Stimulated activated naive CD4-positive, alpha-beta T cell (primary cell): ENCODE measurements around the gene ACOT12.
A peak's percentile ranks its signal among the peaks of the same experiment; 100 is the strongest.
"Not testable (repeated sequence)": the region's sequence is repeated elsewhere in the genome, so short reads cannot be mapped to it uniquely, and the experiment has no call there.

ENCODE experiments used
- DNase-seq, 6 experiments: peaks; one replicate each; lab custom pipeline; 2025; lab: John Stamatoyannopoulos, UW

Gene ACOT12

DNA sequence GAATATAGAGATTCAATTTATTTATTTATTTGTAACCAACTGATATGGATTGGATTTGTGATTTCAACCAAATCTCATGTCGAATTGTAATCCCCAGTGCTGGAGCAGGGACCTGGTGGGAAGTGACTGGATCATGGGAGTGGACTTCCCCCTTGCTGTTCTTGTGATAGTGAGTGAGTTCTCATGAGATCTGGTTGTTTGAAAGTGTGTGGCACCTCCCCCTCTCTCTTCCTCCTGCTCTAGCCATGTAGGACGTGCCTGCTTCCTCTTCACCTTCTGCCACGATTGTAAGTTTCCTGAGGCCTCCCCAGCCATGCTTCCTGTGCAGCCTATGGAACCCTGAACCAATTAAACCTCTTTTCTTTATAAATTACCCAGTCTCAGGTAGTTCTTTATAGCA lies 55.7 kb downstream of the ACOT12 start:
- not testable (repeated sequence) for DNase-seq

DNA sequence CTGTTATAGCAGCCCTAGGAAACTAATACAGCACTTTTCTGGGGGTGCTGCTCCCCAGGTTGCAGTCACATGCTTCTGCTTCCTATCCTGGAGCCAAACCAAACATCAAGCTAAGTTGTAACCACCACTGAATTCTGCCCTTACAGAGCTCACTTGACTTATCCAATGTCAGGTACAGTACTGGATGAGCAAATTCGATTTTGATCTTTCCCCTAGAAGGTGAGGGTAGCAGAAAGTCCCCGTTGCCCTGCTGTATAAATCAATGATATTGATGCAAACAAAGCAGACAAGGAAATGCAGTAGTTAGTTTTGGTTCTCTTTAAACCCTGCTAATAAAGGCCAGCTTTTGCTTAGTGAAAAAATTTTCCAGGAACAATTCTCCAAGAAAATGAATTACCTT lies 56.1 kb downstream of the ACOT12 start:
- no peak for DNase-seq

DNA sequence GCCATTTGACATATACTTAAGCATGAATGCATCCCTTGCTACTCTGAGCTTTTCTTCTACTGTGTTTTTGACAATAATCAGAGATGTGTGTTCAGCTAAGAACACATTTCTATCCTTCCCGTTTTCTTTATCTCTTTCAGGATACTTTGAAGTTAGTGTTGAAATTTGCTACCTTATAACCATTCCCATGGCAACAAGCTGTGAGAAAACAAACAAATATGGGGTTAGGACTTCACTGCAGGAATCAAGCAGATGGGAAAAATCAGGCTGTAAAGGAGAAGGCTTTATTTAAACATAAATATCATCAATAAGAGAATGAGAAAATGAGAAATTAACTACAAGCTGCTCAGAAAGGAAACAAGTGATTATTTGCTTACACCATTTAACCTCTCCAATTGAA lies 57.4 kb downstream of the ACOT12 start:
- DNase-seq: no peak

DNA sequence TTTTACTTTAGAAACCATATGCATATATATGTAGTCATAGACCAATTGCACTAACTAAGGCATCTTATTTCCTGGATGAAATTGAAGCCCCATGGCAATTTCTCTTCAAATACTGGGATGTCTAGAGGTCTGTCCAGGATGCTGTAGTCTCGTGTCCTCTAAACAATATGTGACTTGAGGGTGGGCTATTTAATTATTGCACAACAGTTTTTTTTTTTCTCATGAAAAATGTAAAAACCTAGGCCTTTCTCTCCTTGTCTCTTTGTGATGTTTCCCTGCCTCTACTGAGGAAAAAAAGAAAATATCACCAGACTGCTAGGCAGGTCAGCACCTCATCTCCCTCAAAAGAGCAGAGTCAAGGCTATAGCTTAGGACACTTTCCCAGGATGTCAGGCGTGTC lies 58.0 kb downstream of the ACOT12 start:
- no peak for DNase-seq

DNA sequence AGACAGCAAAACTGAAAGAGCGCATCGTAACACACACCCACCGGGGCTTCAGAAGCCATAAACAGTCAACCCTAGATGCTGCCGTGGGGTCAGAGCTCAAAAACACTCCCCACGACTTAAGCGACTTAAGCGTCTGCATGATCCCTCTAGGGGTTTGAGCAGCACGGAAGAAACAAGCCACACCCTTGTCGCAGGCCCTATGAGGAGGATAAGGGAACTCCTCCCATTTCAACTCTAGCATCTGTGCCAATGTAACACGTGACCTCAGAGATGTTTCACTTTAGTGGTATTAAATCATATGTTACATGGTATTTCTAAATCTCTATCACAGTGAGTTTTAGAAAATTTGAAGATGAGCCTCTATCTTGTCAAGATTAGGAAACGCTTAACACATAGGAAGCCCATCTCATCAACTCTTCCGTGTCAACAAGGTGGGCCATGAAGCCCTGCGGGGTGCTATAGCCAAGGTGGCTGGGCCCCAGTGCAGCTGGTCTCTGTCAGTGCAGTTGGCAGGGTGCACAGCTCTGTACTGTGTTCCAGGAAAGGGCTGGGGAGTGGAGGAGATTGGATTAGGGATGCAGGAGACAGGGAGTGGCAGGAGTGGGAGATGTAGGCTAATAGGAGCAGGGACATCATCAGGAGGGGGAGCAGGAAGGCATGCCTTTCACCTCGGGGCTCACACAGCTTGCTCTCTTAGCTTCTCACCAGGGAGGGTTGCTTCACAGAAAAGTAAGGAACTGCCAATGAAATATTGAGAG lies 59.5 kb downstream of the ACOT12 start:
- no peak for DNase-seq

DNA sequence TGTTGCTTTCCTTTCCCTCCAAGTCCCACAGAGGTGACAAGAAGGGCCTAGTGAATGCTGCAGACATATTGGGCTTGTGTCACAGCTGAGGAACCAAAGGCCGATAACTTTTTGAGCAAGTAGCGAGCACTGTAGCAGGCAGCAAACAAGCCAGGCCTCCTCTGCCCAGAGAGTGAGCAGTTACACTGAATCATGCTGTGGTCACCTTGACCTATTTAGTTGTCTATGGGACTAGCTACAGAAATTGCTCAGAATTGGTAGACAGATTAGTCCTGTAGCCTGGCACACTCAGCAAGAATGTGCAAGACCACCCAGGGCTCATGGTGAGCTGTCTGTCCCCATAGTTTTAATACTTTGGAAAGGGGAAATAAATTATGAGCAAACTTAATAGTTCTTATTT lies 67.4 kb downstream of the ACOT12 start:
- no peak for DNase-seq

DNA sequence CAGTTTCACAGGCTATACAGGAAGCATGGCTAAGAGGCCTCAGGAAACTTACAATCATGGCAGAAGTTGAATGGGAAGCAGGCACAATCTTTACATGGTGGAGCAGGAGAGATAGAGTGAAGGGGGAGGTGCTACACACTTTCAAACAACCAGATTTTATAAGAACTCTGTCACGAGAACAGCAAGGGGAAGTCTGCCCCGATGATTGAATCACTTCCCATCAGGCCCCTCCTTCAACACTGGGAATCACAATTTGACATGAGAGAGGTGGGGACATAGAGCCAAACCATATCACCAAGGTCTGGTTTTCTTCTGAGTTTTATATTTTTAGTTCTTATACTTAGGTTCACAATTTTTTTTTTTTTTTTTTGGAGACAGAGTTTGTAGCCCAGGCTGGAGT lies 76.4 kb downstream of the ACOT12 start:
- no peak for DNase-seq

DNA sequence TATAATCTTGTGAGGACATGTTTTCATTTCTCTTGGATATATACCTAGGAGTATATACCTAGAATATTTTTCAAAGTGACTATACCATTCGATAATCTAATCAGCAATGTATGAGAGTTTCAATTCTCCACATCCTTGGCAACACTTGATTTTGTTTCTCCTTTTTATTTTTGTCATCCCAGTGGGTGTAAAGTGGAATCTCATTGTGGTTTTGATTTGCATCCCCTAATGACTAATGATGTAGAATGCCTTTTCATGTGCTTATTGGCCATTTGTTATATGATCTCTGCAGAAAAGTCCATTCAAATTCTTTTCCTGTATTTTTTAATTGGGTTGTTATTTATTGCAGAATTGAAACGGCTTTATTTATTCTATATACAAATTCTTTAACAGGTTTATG lies 77.4 kb downstream of the ACOT12 start:
- DNase-seq: no peak

DNA sequence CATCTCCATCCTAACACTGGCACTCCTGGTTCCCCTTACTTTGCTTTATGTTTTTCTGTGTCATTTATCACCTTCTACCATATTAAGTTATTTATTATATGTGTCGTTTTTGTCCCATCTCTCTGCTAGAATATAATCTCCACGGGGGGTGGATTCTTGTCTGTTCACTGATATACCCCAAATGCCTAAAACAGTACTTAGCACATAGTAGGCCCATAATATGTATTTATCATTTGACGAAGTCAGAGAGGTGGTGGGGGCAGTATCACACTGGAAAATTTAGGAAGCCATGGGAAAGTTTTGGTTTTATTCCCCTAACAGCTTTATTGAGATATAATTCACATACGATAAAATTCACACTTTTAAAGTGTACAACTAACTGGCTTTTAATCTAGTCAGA lies 78.1 kb downstream of the ACOT12 start:
- no peak for DNase-seq

DNA sequence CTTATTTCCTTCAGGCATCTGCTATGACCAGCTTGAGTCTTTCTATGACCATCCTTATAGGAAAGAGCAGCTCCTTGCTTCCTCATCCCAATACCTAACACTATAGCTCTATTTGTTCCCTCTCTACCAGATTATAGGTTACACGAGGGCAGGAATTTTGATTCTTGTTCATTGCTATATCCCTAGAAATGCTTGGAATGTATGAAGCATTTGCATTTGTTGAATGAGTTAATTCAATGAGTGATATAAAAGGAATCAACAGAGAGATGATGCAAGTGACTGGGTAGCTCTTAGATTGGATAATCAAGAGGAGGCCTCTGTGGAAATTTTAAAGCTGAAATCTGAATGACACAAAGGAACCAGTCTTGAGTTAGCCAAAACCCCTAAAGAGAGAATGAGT lies 78.6 kb downstream of the ACOT12 start:
- DNase-seq: no peak

DNA sequence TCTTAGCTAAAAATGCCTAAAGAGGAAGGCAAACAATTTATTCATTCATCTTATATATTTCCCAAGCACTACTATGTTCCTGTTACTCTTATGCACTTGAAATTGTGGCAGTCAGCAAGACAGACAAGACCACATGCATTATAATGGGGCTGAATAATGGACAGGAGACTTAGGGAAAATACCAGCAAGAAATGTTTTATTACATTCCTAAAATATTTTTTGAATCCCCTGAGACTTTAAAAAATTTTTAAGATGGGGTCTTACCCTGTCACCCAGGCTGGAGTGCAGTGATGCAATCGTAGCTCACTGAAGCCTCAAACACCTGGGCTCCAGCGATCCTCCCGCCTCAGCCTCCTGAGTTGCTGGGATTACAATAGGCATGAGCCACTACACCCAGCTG lies 79.4 kb downstream of the ACOT12 start:
- DNase-seq: no peak

DNA sequence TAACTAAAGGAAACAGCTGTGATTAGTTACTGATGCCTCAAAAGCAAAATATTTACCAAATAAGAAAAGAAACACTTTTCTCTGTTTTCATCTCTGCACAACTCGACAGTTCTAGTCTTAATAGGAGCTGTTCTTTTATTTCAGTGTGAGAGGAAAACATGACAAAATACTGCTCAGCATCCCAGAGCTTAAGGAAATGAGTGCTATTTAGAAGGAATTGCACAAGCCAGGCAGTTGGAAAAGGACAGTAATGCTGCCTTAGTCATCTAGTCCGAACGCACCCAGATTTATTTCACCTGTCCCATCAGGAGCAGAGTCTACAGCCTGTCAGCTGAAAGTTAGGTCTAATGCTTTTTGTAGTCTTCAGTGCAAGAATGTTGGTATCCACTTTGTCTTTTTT lies 80.2 kb downstream of the ACOT12 start:
- no peak for DNase-seq

DNA sequence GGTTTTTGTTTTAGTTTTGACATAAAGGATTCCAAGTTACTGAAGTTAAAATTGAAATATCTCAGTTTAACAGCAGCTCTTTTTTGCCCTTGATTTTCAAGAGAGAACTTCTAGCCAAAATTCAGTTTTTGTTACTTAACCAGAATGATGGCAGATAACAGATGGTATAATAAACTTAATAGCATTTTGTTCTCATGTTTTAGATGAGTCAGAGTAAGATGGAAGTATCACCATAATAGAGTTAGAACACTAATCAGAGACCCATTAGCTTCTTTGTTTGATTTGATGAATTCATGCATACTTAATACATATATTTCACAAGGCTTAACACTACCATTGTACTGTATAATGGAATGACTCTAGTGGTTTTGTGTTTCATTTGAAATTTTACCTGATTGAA lies 80.7 kb downstream of the ACOT12 start:
- no peak for DNase-seq

DNA sequence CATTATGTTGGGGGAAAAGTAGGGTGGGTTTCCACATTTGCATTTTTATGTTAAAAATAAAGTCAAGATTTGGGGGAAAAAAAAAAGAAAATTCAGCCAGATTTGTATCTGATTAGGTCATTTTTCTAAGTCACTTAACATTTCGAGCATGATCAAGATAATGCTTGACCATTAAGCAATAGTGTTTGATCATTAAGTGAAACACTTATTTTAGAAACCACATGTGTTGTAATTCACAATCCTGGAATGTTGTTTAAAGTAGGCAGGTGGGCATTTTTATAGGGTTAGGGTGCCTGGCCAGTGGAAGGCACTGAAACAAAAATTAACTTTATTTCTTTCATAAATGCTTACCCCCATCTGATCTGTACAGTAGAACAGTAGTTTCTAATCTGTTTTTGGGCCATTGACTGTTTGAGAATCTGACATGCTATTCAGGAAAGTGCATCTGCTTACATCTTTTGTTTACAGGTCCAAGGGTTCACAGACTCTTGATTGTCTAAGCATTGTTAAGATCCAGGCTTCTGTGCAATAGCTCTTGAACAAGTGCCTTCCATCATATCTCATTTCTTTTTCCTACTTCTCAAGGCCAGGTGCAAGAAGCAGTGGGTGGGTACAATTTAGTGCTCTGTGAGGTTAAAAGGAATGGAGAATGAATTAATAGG lies 83.4 kb downstream of the ACOT12 start:
- no peak for DNase-seq

DNA sequence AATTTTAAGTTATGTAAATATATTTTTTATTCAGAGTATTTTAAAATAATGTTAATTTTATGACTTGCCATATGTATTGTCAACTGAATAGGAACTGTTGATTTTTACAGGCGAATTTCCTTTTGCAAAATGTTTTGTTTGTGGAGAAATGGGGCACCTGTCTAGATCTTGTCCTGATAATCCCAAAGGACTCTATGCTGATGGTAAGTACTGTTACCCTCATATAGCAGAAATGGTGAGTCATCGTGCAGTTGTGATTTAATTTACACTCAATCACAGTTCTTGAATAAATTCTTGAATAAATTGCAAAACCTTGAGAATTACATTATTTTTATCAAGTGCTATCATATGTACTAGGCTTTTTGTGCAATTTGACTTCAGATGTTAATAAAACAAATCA lies 85.1 kb downstream of the ACOT12 start:
- no peak for DNase-seq

DNA sequence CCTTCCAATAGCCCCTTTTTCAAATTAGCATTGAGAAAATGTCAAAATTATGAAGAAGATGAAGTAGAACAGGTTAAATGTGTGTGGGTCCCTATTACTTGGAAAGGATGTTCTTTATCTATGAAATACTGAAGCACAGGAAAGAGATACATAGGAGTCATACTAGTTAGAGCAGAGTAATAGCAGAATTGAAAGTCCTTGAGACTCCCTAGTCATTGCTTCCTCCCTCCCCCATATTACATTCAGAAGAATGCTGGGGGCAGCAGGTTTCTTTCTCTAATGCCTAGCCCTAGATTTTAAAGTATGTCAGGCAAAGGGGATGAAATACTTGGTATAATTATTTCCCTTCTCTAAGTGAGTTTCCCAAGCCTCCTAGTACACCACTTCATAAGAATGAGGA lies 88.1 kb downstream of the ACOT12 start:
- DNase-seq: no peak

DNA sequence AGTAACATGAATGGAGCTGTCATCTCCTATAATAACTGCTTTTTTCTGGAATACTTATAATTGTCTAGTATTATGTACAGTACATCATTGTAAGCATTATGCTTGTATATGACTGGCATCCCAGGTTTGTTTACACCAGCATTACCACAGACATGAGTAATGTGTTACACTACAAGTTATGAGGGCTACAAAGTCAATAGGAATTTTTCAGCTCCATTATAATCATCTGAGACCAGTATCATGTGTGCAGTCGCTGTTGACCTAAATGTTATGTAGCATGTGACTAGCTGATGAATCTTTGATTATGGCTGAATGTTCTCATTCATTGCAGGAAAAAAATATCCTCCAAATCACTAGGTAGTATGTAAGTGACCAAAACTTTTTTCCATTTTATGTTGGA lies 90.4 kb downstream of the ACOT12 start:
- no peak for DNase-seq

DNA sequence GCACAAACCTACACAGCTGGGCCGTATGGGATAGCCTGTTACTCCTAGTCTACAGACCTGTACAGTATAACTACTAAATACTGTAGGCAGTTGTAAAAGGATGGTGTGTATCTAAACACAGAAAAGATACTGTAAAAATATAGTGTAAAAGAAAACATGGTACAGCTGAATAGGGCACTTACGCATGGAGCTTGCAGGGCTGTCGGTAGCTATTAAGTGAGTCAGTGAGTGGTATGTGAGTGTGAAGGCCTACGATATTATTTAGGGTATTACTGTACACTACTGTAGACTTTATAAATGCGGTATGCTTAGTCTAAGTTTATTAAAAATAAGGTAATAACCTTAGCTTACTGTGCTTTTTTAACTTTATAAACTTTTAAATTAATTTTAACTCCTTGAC lies 91.3 kb downstream of the ACOT12 start:
- DNase-seq: no peak

DNA sequence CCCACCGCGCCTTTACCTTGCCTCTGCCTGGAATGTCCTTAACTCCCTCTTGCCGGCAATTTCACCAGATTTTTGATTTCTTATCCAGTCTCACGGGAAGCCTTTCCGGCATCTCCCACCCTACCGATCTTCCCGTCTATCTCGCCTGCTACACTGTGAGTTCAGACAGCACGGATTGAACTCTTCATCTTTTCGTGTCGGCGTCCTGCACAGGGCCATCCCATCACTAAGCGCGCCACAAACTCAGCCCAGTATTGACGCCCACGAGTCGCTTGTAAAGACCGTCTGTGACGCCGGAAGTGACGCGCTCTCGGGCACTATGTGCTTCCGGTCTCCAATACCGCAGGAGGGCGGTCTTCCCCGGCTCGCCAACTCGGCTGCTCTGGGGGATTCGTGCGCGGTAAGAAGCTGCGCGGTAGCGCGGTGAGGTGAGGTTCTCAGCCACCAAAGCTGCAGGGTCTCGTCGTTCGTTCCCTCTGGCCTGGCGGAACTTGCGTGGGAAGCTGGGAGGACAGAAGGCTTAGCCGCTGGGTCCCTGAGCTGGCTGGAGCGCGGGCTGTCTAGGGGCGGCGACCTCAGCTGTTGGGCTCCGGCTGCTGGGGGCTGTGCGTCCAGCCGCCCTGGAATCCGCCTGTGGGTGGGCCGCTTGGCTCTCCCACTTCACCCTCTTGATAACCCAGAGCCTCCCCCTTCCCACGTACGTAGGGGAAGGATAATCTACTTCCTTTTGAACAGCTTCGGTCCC lies 92.5 kb downstream of the ACOT12 start, which contains the start of gene ZCCHC9:
Gene ZCCHC9, plus strand, starts transcription at position 317 of the 745 bp plus-strand sequence. CDS start 3,171 bp downstream, outside the sequence.
- DNase-seq: peak; percentile 78 to 90 (median 88)

DNA sequence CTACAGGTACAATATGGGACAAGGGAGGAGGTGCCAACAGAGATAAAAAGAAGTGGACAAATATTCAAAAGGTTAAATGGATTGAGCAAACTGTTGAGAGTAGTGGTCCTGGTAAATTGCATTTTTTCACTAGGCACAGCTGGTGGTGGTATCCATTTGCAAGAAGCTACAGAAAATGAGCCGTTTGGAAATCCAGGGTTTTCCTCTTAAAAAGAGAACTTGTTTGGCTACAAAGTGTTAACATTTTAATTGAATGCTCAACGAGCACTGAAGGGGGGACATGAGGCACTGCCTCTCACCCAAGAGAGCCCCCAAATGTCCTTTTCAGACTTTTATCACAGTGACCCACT lies 93.0 kb downstream of the ACOT12 start:
- DNase-seq: no peak

DNA sequence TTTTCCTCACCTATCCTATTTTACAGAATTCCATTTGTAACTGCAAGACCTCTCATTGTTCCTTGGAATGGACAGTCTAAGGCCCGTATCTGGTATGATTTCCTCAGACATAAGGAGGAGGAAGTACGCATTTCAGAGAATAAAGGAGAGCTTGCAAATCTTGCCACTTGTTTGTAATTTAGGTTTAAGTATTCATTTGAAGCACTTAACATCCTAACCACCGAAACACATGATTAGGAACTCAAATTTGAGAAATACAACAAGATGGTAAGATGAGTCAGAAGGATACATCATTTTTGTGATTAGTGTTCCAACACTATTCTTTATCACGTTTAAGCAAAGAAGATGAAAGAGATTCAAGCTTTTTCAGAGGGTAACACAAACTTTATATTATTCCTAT lies 96.4 kb downstream of the ACOT12 start:
- no peak for DNase-seq

DNA sequence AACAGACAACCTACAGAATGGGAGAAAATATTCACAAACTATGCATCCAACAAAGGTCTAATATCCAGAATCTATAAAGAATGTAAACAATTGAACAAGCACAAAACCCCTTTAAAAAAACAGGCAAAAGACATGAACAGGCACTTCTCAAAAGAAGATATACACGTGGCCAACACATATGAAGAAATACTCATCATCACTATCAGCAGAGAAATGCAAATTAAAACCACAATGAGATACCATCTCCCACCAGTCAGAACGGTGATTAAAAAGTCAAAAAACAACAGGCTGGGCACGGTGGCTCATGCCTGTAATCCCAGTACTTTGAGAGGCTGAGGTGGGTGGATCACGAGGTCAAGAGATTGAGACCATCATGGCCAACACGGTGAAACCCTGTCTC lies 99.9 kb downstream of the ACOT12 start:
- not testable (repeated sequence) for DNase-seq

DNA sequence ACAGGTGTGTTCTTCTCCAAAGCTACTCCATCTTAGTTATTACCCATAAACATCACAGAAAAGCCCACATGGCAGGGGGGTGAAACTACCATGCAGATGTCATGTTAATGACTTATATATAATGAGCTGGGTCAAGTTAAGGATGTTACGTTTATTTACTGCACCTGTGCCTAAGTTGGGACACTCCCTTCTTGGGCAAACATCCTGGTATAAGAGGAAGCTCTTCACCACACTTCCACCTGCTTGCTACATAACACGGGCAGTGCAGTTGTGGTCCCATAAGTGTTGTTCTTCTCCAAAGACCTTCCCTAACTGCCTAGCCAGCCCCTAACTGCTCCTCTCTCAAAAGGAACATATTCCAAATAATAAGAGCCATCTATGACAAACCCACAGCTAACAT lies 101.8 kb downstream of the ACOT12 start:
- no peak for DNase-seq
